ENCODE results near the gene DPH7.

The DPH7 gene

DNA sequence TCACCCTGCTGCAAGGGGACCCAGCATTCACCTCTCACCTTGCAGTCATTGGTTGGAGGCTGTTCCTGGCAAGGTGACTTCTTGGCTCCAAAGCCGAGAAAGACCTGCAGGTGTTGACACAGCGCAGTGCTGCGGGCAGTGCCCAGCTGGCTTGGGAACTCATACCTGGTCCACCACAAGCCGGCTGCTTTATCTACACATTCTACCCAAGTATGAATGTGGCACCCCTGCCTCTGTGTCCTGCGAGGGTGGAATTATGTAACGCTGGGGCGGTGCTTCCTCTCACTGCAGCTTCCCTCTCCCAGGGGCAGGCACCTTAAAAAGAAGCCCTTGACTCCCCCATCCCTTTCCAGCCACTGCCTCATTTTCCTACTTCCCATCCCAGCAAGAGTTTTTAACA, 14.0 kb upstream of the DPH7 start:
- no peak overlapping the region for H3K9ac ChIP-seq (ENCODE audit: low read length)
- H3K27me3 ChIP-seq (ENCODE audit: insufficient read depth, low read length, poor library complexity) = no peaks in the 10 kb centered on the region
- no peak overlapping the region for H2BK15ac ChIP-seq (replicated peaks; ENCODE audit: low read depth)
- H4K5ac ChIP-seq (ENCODE audit: low read length) = no peak overlapping the region
- H3K27ac ChIP-seq (ENCODE audit: low read depth, low read length) = no peak overlapping the region
- DNase-seq = no peak
- H3K23ac ChIP-seq (ENCODE audit: low read length) = no peak overlapping the region
- WGBS (ENCODE audit: extremely low coverage, insufficient coverage, low lambda C conversion rate) = no CpG with 5 or more reads among the region's 7 CpGs
- no peak overlapping the region for H3K18ac ChIP-seq (ENCODE audit: low read length)
- H3K4me1 ChIP-seq (ENCODE audit: control insufficient read depth, low read depth, low read length) = no peaks in the 10 kb centered on the region
- no peak overlapping the region for H2BK120ac ChIP-seq (ENCODE audit: low read depth, low read length)
- H4K8ac ChIP-seq (ENCODE audit: low read depth, low read length) = no peak overlapping the region
- H3K36me3 ChIP-seq (ENCODE audit: control insufficient read depth, insufficient read depth, low read length) = peaks cover 7% of the 10 kb centered on the region
- H3K4me3 ChIP-seq (ENCODE audit: low read length) = no peak overlapping the region
- peaks cover 17% of the 10 kb centered on the region for H3K79me1 ChIP-seq (ENCODE audit: low read length)
- no peak overlapping the region for H3K56ac ChIP-seq (ENCODE audit: low read length)
- H3K79me2 ChIP-seq (ENCODE audit: control insufficient read depth, insufficient read depth, low read length) = peaks cover 12% of the 10 kb centered on the region
- H3K4ac ChIP-seq (ENCODE audit: low read depth, low read length) = no peak overlapping the region
- no peak overlapping the region for H3K4me2 ChIP-seq (ENCODE audit: low read length)
- no peak overlapping the region for H2BK5ac ChIP-seq (ENCODE audit: low read length)
- no peak overlapping the region for H2AK5ac ChIP-seq (ENCODE audit: low read length)

DNA sequence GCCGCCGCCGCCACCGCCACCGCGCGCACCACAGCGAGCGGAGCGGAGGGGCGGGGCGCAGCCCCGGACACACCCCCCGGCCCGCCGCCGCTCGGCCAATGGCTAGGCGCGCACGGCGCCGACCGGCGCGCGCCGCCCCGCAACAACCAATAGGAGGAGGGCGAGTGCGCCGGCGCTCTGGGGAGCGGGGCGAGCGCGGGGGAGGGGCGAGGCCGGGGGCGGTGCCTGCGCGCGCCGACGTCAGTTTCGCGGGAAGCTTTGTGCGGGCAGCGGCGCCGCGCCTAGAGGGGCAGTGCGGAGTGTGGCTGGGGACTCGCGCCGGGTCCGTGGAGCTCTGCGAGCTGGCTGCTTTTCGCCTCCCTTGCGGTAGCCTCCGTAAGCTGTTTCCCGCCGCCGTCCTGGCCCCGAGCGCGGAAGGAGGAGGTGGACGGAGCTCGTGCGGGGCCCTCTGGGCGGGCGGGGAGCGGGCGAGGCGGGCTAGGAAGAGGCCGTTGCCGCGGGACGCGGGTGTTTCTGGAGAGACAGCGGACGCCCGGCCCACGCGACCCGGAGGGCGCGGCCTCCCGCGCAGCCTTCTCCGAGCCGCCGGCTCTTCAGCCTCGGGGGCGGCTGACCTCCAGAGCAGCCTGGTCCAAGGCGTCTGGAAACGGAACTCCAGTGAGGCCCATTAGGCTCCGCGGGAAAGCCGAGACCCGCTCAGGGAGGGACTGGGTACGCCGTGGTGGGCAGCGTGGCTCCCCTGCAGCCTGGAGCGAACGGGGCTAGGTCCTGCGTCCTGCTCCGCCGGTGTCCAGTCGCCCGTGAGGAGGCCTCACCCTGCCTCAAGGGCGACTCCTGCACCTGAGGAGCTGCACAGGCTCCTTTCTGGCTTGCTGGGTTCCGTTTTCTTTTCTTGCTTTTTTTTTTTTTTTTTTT, 12.0 kb upstream of the DPH7 start, which contains the start of gene ZMYND19:
ZMYND19 (minus strand) TSS at position 44 of the 915 bp plus-strand sequence. CDS start 249 bp downstream, outside the sequence.
- Histone ChIP-seq H3K9ac (ENCODE audit: low read length) (peak within 1 kb of the TSS; percentile 92), H3K4me2 (ENCODE audit: low read length) (peak within 1 kb of the TSS; percentile 92), H3K23ac (ENCODE audit: low read length) (no peak within 1 kb of the TSS), H3K18ac (ENCODE audit: low read length) (peak within 1 kb of the TSS; percentile 11), H3K79me2 (ENCODE audit: control insufficient read depth, insufficient read depth, low read length) (peaks cover 12% of the 10 kb centered on the region), H3K36me3 (ENCODE audit: control insufficient read depth, insufficient read depth, low read length) (peaks cover 11% of the 10 kb centered on the region), H2AK5ac (ENCODE audit: low read length) (no peak within 1 kb of the TSS), H4K5ac (ENCODE audit: low read length) (no peak within 1 kb of the TSS), H3K56ac (ENCODE audit: low read length) (peak within 1 kb of the TSS; percentile 94), H2BK5ac (ENCODE audit: low read length) (no peak within 1 kb of the TSS), H3K79me1 (ENCODE audit: low read length) (peaks cover 17% of the 10 kb centered on the region), H2BK15ac (replicated peaks; ENCODE audit: low read depth) (no peak within 1 kb of the TSS), H3K4me1 (ENCODE audit: control insufficient read depth, low read depth, low read length) (no peaks in the 10 kb centered on the region), H3K4ac (ENCODE audit: low read depth, low read length) (peak within 1 kb of the TSS; percentile 8), H4K8ac (ENCODE audit: low read depth, low read length) (no peak within 1 kb of the TSS), H3K27ac (ENCODE audit: low read depth, low read length) (no peak within 1 kb of the TSS), H3K27me3 (ENCODE audit: insufficient read depth, low read length, poor library complexity) (no peaks in the 10 kb centered on the region), H3K4me3 (ENCODE audit: low read length) (peak within 1 kb of the TSS; percentile 77), H2BK120ac (ENCODE audit: low read depth, low read length) (no peak within 1 kb of the TSS)
- WGBS (ENCODE audit: extremely low coverage, insufficient coverage, low lambda C conversion rate) = no CpG with 5 or more reads among the region's 113 CpGs
- peak; percentile 91 for DNase-seq

DNA sequence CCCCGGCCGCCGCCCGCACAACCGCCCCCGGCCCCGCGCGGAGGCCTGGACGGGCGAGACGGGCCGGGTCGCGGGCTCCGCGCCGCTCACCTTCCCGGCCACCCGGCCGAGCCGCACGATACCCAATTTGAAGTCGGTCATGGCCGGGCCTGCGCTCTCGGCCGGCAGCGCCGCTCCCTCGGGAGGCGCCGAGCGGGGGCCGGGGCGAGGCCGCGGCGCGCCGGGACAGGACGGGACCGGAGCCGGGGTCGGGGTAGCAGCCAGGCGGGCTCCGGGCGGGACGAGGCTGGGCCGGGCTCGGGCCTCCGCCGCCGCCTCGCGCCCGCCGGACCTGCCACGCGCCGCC, 11.4 kb upstream of the DPH7 start:
- peak overlapping the region; percentile 63 for H3K4me3 ChIP-seq (ENCODE audit: low read length)
- H3K56ac ChIP-seq (ENCODE audit: low read length) = peak overlapping the region; percentile 94
- peak overlapping the region; percentile 11 for H3K18ac ChIP-seq (ENCODE audit: low read length)
- peaks cover 17% of the 10 kb centered on the region for H3K79me1 ChIP-seq (ENCODE audit: low read length)
- no peak overlapping the region for H2BK5ac ChIP-seq (ENCODE audit: low read length)
- H3K9ac ChIP-seq (ENCODE audit: low read length) = peak overlapping the region; percentile 92
- no peak overlapping the region for H3K27ac ChIP-seq (ENCODE audit: low read depth, low read length)
- H3K4me2 ChIP-seq (ENCODE audit: low read length) = peak overlapping the region; percentile 6
- DNase-seq = no peak
- no peak overlapping the region for H4K8ac ChIP-seq (ENCODE audit: low read depth, low read length)
- no CpG with 5 or more reads among the region's 61 CpGs for WGBS (ENCODE audit: extremely low coverage, insufficient coverage, low lambda C conversion rate)
- H4K5ac ChIP-seq (ENCODE audit: low read length) = no peak overlapping the region
- H3K36me3 ChIP-seq (ENCODE audit: control insufficient read depth, insufficient read depth, low read length) = peaks cover 11% of the 10 kb centered on the region
- H3K27me3 ChIP-seq (ENCODE audit: insufficient read depth, low read length, poor library complexity) = no peaks in the 10 kb centered on the region
- no peak overlapping the region for H2AK5ac ChIP-seq (ENCODE audit: low read length)
- H3K4me1 ChIP-seq (ENCODE audit: control insufficient read depth, low read depth, low read length) = no peaks in the 10 kb centered on the region
- no peak overlapping the region for H2BK15ac ChIP-seq (replicated peaks; ENCODE audit: low read depth)
- H3K23ac ChIP-seq (ENCODE audit: low read length) = no peak overlapping the region
- H3K4ac ChIP-seq (ENCODE audit: low read depth, low read length) = peak overlapping the region; percentile 8
- peaks cover 12% of the 10 kb centered on the region for H3K79me2 ChIP-seq (ENCODE audit: control insufficient read depth, insufficient read depth, low read length)
- no peak overlapping the region for H2BK120ac ChIP-seq (ENCODE audit: low read depth, low read length)

DNA sequence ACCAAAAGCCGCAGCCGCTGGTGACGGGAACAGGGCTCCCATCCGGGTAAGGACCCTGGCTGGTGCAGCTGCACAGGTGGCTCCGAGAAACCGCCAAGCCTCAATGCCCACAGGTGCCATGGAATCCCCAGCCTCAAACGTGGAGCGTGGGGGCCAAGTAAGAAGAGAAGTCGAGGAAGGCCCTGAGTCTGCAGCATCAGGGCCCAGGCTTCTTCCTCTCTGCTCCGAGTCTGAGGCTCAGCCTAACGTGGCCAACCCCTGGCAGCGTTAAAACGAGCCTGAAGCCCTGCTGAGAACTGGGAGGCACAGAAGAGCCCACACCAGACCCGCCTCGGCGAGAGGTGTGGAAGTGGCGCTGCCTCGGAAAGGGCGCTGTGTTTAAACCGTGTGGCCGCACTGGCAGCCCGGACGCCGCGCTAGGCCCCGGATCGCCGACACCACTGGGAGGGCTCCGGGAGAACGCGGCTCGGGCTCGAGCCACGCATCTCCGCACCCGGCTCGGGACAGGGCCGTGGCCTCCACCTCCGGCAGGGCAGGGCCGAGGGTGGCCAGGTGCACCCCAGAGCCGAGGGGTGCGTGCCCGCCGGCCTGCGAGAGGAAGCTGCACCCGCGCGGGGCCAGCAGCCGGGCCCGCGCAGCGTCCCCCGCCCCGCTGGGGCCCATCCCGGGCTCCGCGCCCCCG, 10.9 kb upstream of the DPH7 start:
- H3K56ac ChIP-seq (ENCODE audit: low read length) = peak overlapping the region; percentile 94
- no peak overlapping the region for H2BK15ac ChIP-seq (replicated peaks; ENCODE audit: low read depth)
- DNase-seq = no peak
- H3K9ac ChIP-seq (ENCODE audit: low read length) = peak overlapping the region; percentile 92
- no peak overlapping the region for H3K23ac ChIP-seq (ENCODE audit: low read length)
- H4K5ac ChIP-seq (ENCODE audit: low read length) = no peak overlapping the region
- H3K4me2 ChIP-seq (ENCODE audit: low read length) = peak overlapping the region; percentile 92
- no peak overlapping the region for H2BK120ac ChIP-seq (ENCODE audit: low read depth, low read length)
- H2AK5ac ChIP-seq (ENCODE audit: low read length) = no peak overlapping the region
- no peak overlapping the region for H2BK5ac ChIP-seq (ENCODE audit: low read length)
- H3K36me3 ChIP-seq (ENCODE audit: control insufficient read depth, insufficient read depth, low read length) = peaks cover 11% of the 10 kb centered on the region
- peak overlapping the region; percentile 8 for H3K4ac ChIP-seq (ENCODE audit: low read depth, low read length)
- H3K79me1 ChIP-seq (ENCODE audit: low read length) = peaks cover 17% of the 10 kb centered on the region
- no peak overlapping the region for H4K8ac ChIP-seq (ENCODE audit: low read depth, low read length)
- H3K4me3 ChIP-seq (ENCODE audit: low read length) = peak overlapping the region; percentile 77
- H3K27me3 ChIP-seq (ENCODE audit: insufficient read depth, low read length, poor library complexity) = no peaks in the 10 kb centered on the region
- no CpG with 5 or more reads among the region's 58 CpGs for WGBS (ENCODE audit: extremely low coverage, insufficient coverage, low lambda C conversion rate)
- peak overlapping the region; percentile 11 for H3K18ac ChIP-seq (ENCODE audit: low read length)
- no peaks in the 10 kb centered on the region for H3K4me1 ChIP-seq (ENCODE audit: control insufficient read depth, low read depth, low read length)
- peaks cover 12% of the 10 kb centered on the region for H3K79me2 ChIP-seq (ENCODE audit: control insufficient read depth, insufficient read depth, low read length)
- no peak overlapping the region for H3K27ac ChIP-seq (ENCODE audit: low read depth, low read length)

DNA sequence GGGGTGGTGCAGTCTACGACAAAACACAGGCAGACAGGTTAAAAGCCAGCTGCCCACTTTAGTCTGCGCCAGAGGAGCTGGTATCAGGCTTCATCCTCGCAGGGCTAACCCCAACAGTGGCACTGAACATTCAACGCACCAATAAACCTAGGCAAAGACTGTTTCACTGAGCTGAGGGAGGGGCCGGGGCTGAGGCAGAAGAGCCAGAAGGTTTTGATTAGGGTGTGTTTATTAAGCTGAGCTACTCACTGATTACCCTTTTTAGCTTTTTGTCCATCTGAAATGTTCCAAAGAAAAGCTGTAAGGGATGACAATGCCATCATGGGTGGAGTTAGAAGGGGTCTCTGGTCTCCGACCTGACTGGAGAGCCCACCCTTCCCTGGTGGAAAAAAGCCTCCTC, 10.2 kb upstream of the DPH7 start:
- Histone ChIP-seq H3K23ac (ENCODE audit: low read length) (no peak overlapping the region), H3K9ac (ENCODE audit: low read length) (peak overlapping the region; percentile 92), H3K36me3 (ENCODE audit: control insufficient read depth, insufficient read depth, low read length) (peaks cover 15% of the 10 kb centered on the region), H2AK5ac (ENCODE audit: low read length) (no peak overlapping the region), H2BK15ac (replicated peaks; ENCODE audit: low read depth) (no peak overlapping the region), H3K4ac (ENCODE audit: low read depth, low read length) (no peak overlapping the region), H2BK120ac (ENCODE audit: low read depth, low read length) (no peak overlapping the region), H3K27me3 (ENCODE audit: insufficient read depth, low read length, poor library complexity) (no peaks in the 10 kb centered on the region), H3K56ac (ENCODE audit: low read length) (peak overlapping the region; percentile 42), H3K4me2 (ENCODE audit: low read length) (no peak overlapping the region), H2BK5ac (ENCODE audit: low read length) (no peak overlapping the region), H4K5ac (ENCODE audit: low read length) (no peak overlapping the region), H3K18ac (ENCODE audit: low read length) (no peak overlapping the region), H3K27ac (ENCODE audit: low read depth, low read length) (no peak overlapping the region), H3K4me1 (ENCODE audit: control insufficient read depth, low read depth, low read length) (no peaks in the 10 kb centered on the region), H4K8ac (ENCODE audit: low read depth, low read length) (no peak overlapping the region), H3K4me3 (ENCODE audit: low read length) (no peak overlapping the region), H3K79me1 (ENCODE audit: low read length) (peaks cover 17% of the 10 kb centered on the region), H3K79me2 (ENCODE audit: control insufficient read depth, insufficient read depth, low read length) (peaks cover 12% of the 10 kb centered on the region)
- no CpG with 5 or more reads among the region's 6 CpGs for WGBS (ENCODE audit: extremely low coverage, insufficient coverage, low lambda C conversion rate)
- no peak for DNase-seq

Data from mesendoderm (in vitro differentiated cells).